ENCODE results near the gene PLRG1.
A peak's percentile ranks its signal among the peaks of the same experiment; 100 is the strongest.
"Not testable (repeated sequence)": the region's sequence is repeated elsewhere in the genome, so short reads cannot be mapped to it uniquely, and the experiment has no call there.

PLRG1 gene

GRCh38 chr4:154549894-154550790 lies at the start of gene PLRG1:
Gene PLRG1, minus strand, starts transcription at chr4:154550400. Its CDS starts 92 bp downstream, at chr4:154550308.
- in situ Hi-C loops (cut with HindIII; ENCODE audit: low pct_ligation_motif_present, low pct_unique_long_range_greater_than_20kb, low sequenced_read_pairs), result no loop called here
- DNase-seq, result peak; percentile 93

- in situ Hi-C loops (cut with HindIII; ENCODE audit: low pct_ligation_motif_present, low pct_unique_long_range_greater_than_20kb, low sequenced_read_pairs), result no loop called here
- no peak for DNase-seq
Observed at GRCh38 chr4:154597798-154598774, 47.9 kb upstream of the PLRG1 start.

GRCh38 chr4:154597281-154597680 lies 47.1 kb upstream of the PLRG1 start:
- in situ Hi-C loops (cut with HindIII; ENCODE audit: low pct_ligation_motif_present, low pct_unique_long_range_greater_than_20kb, low sequenced_read_pairs); DNase-seq: not testable (repeated sequence)

GRCh38 chr4:154595807-154596206 lies 45.6 kb upstream of the PLRG1 start:
- DNase-seq, result no peak
- in situ Hi-C loops (cut with HindIII; ENCODE audit: low pct_ligation_motif_present, low pct_unique_long_range_greater_than_20kb, low sequenced_read_pairs), result no loop called here

GRCh38 chr4:154594343-154594742 lies 44.1 kb upstream of the PLRG1 start:
- DNase-seq; in situ Hi-C loops (cut with HindIII; ENCODE audit: low pct_ligation_motif_present, low pct_unique_long_range_greater_than_20kb, low sequenced_read_pairs): not testable (repeated sequence)

GRCh38 chr4:154593868-154594267 lies 43.7 kb upstream of the PLRG1 start:
- no peak for DNase-seq
- in situ Hi-C loops (cut with HindIII; ENCODE audit: low pct_ligation_motif_present, low pct_unique_long_range_greater_than_20kb, low sequenced_read_pairs), result no loop called here

GRCh38 chr4:154591890-154592289 lies 41.7 kb upstream of the PLRG1 start:
- in situ Hi-C loops (cut with HindIII; ENCODE audit: low pct_ligation_motif_present, low pct_unique_long_range_greater_than_20kb, low sequenced_read_pairs), result no loop called here
- no peak for DNase-seq

GRCh38 chr4:154590329-154591006 lies 40.3 kb upstream of the PLRG1 start, which contains the start of gene FGA:
Gene FGA, minus strand, starts transcription at chr4:154590742. Its CDS starts 55 bp downstream, at chr4:154590687.
- in situ Hi-C loops (cut with HindIII; ENCODE audit: low pct_ligation_motif_present, low pct_unique_long_range_greater_than_20kb, low sequenced_read_pairs), result no loop called here
- no peak for DNase-seq

GRCh38 chr4:154589296-154590197 lies 39.3 kb upstream of the PLRG1 start:
- no peak for DNase-seq
- in situ Hi-C loops (cut with HindIII; ENCODE audit: low pct_ligation_motif_present, low pct_unique_long_range_greater_than_20kb, low sequenced_read_pairs), result no loop called here

- in situ Hi-C loops (cut with HindIII; ENCODE audit: low pct_ligation_motif_present, low pct_unique_long_range_greater_than_20kb, low sequenced_read_pairs), result no loop called here
- no peak for DNase-seq
Observed at GRCh38 chr4:154588198-154588597, 38.0 kb upstream of the PLRG1 start.

- in situ Hi-C loops (cut with HindIII; ENCODE audit: low pct_ligation_motif_present, low pct_unique_long_range_greater_than_20kb, low sequenced_read_pairs), result no loop called here
- no peak for DNase-seq
Observed at GRCh38 chr4:154586296-154587033, 36.3 kb upstream of the PLRG1 start.

- DNase-seq, result no peak
- in situ Hi-C loops (cut with HindIII; ENCODE audit: low pct_ligation_motif_present, low pct_unique_long_range_greater_than_20kb, low sequenced_read_pairs), result no loop called here
Observed at GRCh38 chr4:154585369-154586018, 35.3 kb upstream of the PLRG1 start.

GRCh38 chr4:154584259-154584658 lies 34.1 kb upstream of the PLRG1 start:
- in situ Hi-C loops (cut with HindIII; ENCODE audit: low pct_ligation_motif_present, low pct_unique_long_range_greater_than_20kb, low sequenced_read_pairs), result no loop called here
- DNase-seq, result no peak

GRCh38 chr4:154583677-154584076 lies 33.5 kb upstream of the PLRG1 start:
- in situ Hi-C loops (cut with HindIII; ENCODE audit: low pct_ligation_motif_present, low pct_unique_long_range_greater_than_20kb, low sequenced_read_pairs), result no loop called here
- no peak for DNase-seq

- in situ Hi-C loops (cut with HindIII; ENCODE audit: low pct_ligation_motif_present, low pct_unique_long_range_greater_than_20kb, low sequenced_read_pairs), result no loop called here
Observed at GRCh38 chr4:154583230-154583629, 33.0 kb upstream of the PLRG1 start.

GRCh38 chr4:154582723-154583122 lies 32.5 kb upstream of the PLRG1 start:
- in situ Hi-C loops (cut with HindIII; ENCODE audit: low pct_ligation_motif_present, low pct_unique_long_range_greater_than_20kb, low sequenced_read_pairs), result no loop called here
- DNase-seq, result no peak

More at GRCh38 chr4:154583230-154583629, 33.0 kb upstream of the PLRG1 start:
- DNase-seq, result no peak
